OCI-LY3 (cell line): Measurements from ENCODE around the gene SNX33.
"Not testable (repeated sequence)": the region's sequence is repeated elsewhere in the genome, so short reads cannot be mapped to it uniquely, and the experiment has no call there.

Experiments used
- H2AFZ ChIP-seq: fragments of 200-600, 300-600 bp; shearing (Covaris generic); 2 replicates; pipeline ENCODE4 v1.6.0; 2014; ENCODE audit warnings: antibody characterized with exemption, low read depth, low read length
- H3K27ac ChIP-seq: fragments of 200-600, 300-600 bp; sonication (generic); 2 replicates; pipeline ENCODE4 v1.5.1; 2014; ENCODE audit warnings: mild to moderate bottlenecking, low read length, moderate library complexity, mixed read lengths
- H3K27me3 ChIP-seq: fragments of 200-600, 300-600 bp; sonication (generic); 2 replicates; pipeline ENCODE4 v1.6.1; 2014; ENCODE audit warnings: low read depth, low read length, mixed read lengths
- H3K36me3 ChIP-seq: fragments of 200-600, 300-600 bp; sonication (generic); replicated peaks from 2 replicates; pipeline ENCODE3; 2014; ENCODE audit warnings: low read depth, low read length, mixed read lengths
- H3K4me1 ChIP-seq: fragments of 300-600, 200-600 bp; sonication (generic); 2 replicates; pipeline ENCODE4 v1.6.1; 2014; ENCODE audit warnings: low read length, mixed read lengths
- H3K4me2 ChIP-seq: fragments of 200-600, 300-600 bp; sonication (generic); 2 replicates; pipeline ENCODE4 v1.6.1; 2014; ENCODE audit warnings: low read length, mixed read lengths
- H3K4me3 ChIP-seq: fragments of 300-600, 200-600 bp; sonication (generic); 2 replicates; pipeline ENCODE4 v1.5.1; 2014; ENCODE audit warnings: antibody characterized with exemption, mild to moderate bottlenecking, low read length, moderate library complexity
- H3K79me2 ChIP-seq: fragments of 300-600, 200-600 bp; shearing (Covaris generic); 2 replicates; pipeline ENCODE4 v1.6.1; 2014; ENCODE audit warnings: mild to moderate bottlenecking, low read length, mixed read lengths
- H3K9ac ChIP-seq: fragments of 300-600, 200-600 bp; shearing (Covaris generic); 2 replicates; pipeline ENCODE4 v1.6.0; 2014; ENCODE audit warnings: mild to moderate bottlenecking, low read length, moderate library complexity
- H3K9me3 ChIP-seq: fragments of 200-600, 300-600 bp; shearing (Covaris generic); 2 replicates; pipeline ENCODE4 v1.6.1; 2014; ENCODE audit warnings: low read length, mixed read lengths; ENCODE audit not compliant: insufficient read depth
- H4K20me1 ChIP-seq: fragments of 200-600, 300-600 bp; sonication (generic); 2 replicates; pipeline ENCODE4 v1.6.1; 2016; ENCODE audit warnings: low read length, mixed read lengths; ENCODE audit not compliant: insufficient read depth
- EZH2phosphoT487 ChIP-seq: fragments of 200-600 bp; shearing (Covaris generic); IDR thresholded peaks from 2 replicates; pipeline ENCODE4 v1.6.1; 2018; ENCODE audit warnings: antibody characterized with exemption, mixed run types, low read depth
- TF ChIP-seq, protein P1 (sequence below): fragments of 200-600, 300-600 bp; sonication (generic); IDR thresholded peaks from 2 replicates; pipeline ENCODE4 v1.5.1; 2014; ENCODE audit warnings: antibody characterized with exemption, low read length, low read depth

The SNX33 gene

DNA sequence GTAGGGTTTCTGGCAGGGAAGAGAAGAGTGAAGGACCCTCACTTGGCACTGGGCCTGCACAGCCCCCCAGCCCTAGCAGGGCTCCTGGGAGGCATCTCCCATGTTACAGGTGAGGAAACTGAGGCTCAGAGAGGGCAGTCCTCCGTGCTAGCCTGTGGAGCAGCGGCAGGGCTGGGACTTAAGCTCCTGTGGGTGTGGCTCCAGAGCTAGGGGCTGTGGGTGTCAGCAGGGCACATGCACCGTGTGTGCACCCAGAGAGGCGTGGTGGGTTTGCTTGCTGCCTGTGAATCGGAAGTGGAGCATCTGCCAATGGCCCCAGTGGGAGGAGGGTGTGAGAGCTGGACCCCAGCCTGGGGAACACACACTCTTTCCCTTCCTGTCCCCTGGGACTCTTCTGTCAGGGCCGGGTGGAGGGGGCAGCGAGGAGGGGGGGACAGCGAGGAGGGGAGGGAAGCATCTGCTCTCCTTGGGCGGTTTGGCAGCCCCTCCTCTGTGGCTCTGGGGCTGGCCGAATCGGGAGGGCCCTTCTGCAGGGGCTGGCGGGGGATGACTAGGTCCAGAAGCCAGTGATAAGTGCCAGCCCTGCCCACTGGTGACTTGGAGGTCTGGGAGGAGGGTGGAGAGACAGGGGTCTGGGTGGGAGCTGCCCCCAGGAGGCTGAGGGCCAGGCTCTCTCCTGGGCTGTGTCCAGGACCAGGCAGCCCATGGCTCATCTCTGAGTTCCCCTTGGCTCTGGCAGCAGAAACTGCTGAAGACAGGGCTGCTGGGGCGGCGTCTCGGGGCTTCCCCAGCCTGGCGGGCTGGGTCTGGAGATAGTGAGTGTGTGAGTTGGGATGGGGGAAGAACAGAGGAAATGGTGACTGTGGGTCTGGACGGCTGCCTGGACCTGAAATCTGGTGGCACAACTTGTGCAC, 52.5 kb downstream of the SNX33 start:
- Histone ChIP-seq H3K9ac (peak overlapping the region; percentile 42; the same call in 1 of the 2 replicates), H3K4me1 (peaks cover 31% of the 10 kb centered on the region), H3K27ac (peak overlapping the region; percentile 55), H3K4me2 (peak overlapping the region; percentile 76), H3K4me3 (peak overlapping the region; percentile 60)
- H4K20me1 ChIP-seq, H2AFZ ChIP-seq, H3K36me3 ChIP-seq, H3K27me3 ChIP-seq, H3K9me3 ChIP-seq, H3K79me2 ChIP-seq: not testable (repeated sequence)

DNA sequence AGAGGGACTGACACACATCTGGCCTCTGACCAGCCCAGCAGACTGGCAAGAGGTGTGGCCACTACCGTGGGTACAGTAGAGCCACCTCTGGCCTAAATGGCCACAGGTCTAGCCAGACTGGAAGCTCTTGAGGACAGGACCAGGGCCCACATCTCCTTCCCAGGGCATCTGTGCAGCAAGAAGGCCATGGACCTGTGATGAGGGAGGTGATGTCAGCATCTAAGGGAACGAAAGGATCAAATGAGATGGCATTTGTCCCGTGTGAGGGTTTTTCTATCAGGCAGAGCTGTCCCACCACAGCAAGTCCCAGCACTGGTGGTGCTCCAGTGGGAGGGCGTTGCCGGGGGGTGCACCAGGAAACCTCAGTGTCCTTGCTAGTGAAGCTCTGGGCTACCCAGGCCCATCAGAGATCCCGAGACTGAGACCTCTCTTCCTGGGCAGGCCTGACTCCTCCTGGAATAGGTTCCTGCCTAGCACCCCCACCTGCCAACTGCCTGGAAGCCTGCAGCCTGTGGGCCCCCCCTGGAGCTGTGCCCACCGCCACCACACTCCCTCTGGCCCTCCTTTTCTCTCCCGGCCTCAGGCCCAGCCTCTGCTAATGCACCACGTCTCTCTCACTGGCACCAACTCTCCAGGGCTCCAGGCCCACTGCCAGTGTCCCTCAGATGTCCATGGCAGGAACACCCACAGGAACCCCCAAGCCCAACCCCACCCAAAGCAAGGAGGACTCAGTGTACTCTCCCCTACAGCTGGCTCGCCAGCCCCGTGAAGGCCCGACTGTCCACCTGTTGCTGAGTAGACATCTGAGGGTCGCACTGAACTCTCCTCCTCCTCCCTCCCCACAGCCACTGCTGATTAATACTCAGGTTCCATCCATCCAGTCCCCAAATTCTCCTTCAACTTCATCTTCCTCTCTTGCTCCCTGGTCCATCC, 53.6 kb downstream of the SNX33 start:
- Histone ChIP-seq H3K27ac (peak overlapping the region; percentile 55), H3K4me3 (0 out of 2 replicates have a peak overlapping the region, but pooled peaks have one; percentile 60), H3K4me1 (peaks cover 31% of the 10 kb centered on the region), H3K9ac (peak overlapping the region; percentile 36; the same call in 1 of the 2 replicates), H3K4me2 (peak overlapping the region; percentile 73; the same call in 1 of the 2 replicates)
- H4K20me1 ChIP-seq, H3K36me3 ChIP-seq, H2AFZ ChIP-seq, H3K27me3 ChIP-seq, H3K9me3 ChIP-seq, H3K79me2 ChIP-seq: not testable (repeated sequence)

DNA sequence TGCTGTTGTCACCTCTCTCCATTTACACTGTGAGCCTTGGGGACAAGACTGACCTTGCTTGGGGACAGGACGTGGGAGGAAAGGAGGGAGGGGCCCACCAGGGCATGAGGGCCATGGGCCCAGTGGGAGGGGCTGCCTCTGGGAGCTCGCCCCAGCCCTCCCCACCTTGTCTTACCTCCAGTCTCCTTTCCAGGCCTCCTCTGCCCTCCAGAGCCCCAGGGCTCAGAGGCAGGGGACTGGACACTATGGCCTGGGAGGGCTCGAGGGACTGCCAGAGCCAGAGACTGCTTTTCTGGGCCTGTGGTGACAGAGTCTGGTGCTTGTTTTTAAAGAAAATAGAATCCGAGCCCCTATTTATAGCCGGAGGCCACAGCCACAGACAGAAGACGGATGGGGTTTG, 54.7 kb downstream of the SNX33 start:
- Histone ChIP-seq H3K27ac (no peak overlapping the region), H3K9ac (no peak overlapping the region), H3K79me2 (no peaks in the 10 kb centered on the region)

DNA sequence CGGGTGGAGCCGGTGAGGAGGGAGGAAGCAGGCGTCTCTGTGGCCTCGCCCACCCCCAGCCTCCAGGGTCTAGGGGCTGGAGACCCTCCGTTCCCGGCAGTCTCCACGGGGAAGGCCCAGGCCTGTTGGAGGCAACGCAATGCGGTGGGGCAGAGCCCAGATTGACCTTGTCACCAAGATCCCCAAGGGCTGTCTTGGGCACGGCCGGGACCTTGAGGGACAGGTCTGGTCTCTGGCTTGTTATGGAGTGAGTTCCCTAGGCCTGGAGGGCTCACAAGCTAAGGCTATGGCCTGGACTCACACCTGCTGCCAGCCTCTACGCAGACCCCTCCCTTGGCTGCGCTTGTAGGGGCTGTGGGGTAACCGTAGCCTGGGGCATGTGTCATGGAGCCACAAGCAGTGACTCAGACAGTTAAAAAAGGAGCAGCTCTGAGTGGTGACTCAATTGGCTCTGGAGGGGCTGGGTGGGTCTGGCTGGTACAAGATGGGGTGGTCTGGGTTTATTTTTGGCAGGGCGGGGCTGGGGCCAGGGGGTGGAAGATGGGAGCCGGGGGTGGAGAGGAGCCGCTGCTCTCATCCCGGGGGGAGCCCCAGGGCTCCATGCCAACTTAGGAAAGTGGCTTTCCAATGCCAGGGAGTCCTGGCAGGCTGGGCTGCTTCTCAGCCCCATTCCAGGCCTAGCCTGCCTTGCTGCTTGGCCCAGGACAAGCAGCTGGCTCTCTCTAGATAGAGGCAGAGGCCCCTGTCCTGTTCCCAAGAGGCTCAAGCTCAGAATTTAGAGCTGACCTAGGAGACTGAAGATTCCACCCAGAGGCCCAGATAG, 55.9 kb downstream of the SNX33 start:
- H3K4me2 ChIP-seq, H3K4me3 ChIP-seq, H3K9me3 ChIP-seq, H3K9ac ChIP-seq, H4K20me1 ChIP-seq, H3K36me3 ChIP-seq, H2AFZ ChIP-seq, H3K27ac ChIP-seq, H3K27me3 ChIP-seq, H3K79me2 ChIP-seq: not testable (repeated sequence)
- H3K4me1 ChIP-seq = peaks cover 32% of the 10 kb centered on the region

More for the DNA sequence above, 54.7 kb downstream of the SNX33 start:
- H4K20me1 ChIP-seq = no peaks in the 10 kb centered on the region
- no peak overlapping the region for H3K4me3 ChIP-seq
- TF ChIP-seq EZH2phosphoT487 = no peak
- TF ChIP-seq, protein P1, sequence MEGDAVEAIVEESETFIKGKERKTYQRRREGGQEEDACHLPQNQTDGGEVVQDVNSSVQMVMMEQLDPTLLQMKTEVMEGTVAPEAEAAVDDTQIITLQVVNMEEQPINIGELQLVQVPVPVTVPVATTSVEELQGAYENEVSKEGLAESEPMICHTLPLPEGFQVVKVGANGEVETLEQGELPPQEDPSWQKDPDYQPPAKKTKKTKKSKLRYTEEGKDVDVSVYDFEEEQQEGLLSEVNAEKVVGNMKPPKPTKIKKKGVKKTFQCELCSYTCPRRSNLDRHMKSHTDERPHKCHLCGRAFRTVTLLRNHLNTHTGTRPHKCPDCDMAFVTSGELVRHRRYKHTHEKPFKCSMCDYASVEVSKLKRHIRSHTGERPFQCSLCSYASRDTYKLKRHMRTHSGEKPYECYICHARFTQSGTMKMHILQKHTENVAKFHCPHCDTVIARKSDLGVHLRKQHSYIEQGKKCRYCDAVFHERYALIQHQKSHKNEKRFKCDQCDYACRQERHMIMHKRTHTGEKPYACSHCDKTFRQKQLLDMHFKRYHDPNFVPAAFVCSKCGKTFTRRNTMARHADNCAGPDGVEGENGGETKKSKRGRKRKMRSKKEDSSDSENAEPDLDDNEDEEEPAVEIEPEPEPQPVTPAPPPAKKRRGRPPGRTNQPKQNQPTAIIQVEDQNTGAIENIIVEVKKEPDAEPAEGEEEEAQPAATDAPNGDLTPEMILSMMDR = no peak
- no peaks in the 10 kb centered on the region for H3K36me3 ChIP-seq
- peaks cover 32% of the 10 kb centered on the region for H3K4me1 ChIP-seq
- no peaks in the 10 kb centered on the region for H3K9me3 ChIP-seq
- no peaks in the 10 kb centered on the region for H3K27me3 ChIP-seq
- H3K4me2 ChIP-seq = no peak overlapping the region
- no peak overlapping the region for H2AFZ ChIP-seq

DNA sequence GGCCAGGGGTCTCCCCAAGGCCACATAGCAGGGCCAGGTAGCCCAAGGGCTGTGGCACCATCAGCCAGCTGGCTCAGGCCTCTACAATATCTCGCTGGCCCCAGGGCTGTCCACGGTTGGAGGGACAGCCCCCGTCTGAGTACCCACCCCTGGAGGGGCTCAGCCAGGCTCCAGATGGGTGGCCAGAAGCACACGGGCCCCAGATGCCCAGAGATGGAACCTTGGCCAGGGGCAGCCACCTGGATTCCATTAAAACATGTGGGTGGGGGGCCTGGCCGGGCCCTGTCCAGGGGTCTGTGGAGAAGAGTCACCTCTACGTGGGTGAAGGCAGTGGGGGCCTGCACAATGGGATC, 56.5 kb downstream of the SNX33 start:
- Histone ChIP-seq H3K27me3 (no peaks in the 10 kb centered on the region), H3K9ac (no peak overlapping the region), H3K27ac (no peak overlapping the region), H3K36me3 (no peaks in the 10 kb centered on the region), H4K20me1 (no peaks in the 10 kb centered on the region), H3K4me1 (peaks cover 28% of the 10 kb centered on the region), H2AFZ (no peak overlapping the region), H3K9me3 (no peaks in the 10 kb centered on the region), H3K4me3 (no peak overlapping the region), H3K79me2 (no peaks in the 10 kb centered on the region), H3K4me2 (no peak overlapping the region)
- no peak for TF ChIP-seq EZH2phosphoT487
- TF ChIP-seq, protein P1 = no peak
